Left colon (tissue), 2 donors: ENCODE results near the gene PARP6. TPM values are rescaled to one million over a fixed set of nuclear protein-coding genes. Genes with fewer than 3 reads are reported as not detected.

Source experiments
- ATAC-seq: fragments of 200-7000 bp; cut with Tn5 transposase; one replicate; pipeline ENCODE4 v1.9.1; 2020; ENCODE audit warnings: mild to moderate bottlenecking, moderate library complexity
- DNase-seq, 2 donors: peaks; one replicate each; pipeline ENCODE4 v3.0.0-alpha.2; 2020
- intact Hi-C, 2 donors: fragments of 100-400 bp; cut with DNase I in 1 of 2; cut with micrococcal nuclease in 1 of 2; formaldehyde crosslinking; loops; one replicate each; pipeline versions ENCODE4 v1.11.2 to v1.14.0; 2022; cut with DNase I, micrococcal nuclease
- total RNA-seq, 2 donors: library from RNA; stranded (reverse); fragmentation: NEBNext Ultra II Directional; extraction: Animal tissue kit (Norgen Biotek cat#: 25700); gene quantifications; one replicate each; pipeline ENCODE4 v1.2.1, GENCODE V29; 2021
- donor health status: DM: no; HTN: no; CAD: no.
- donor health status: DM: yes; HTN: yes; CAD: no.

PARP6 gene
- total RNA-seq, 2 donors from 2014 or later = 39.1 to 40.8 TPM

DNA sequence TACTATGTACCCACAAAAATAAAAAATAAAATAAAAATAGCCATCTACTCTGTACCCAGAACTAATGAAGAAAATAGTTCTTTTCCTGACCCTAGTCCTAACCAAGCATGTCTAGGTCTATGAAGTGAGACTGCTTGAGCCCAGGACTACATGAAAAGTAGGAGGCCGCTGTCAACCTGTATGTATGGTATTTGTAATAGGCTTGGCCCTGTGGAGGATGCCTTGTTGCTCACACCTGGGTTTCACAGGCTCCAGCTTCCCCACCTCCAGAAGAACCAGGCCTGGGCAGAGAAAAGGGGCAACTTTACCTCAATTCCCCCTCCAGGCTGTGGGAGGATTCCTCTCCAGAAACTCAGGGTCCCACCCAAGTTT is 34.5 kb downstream of the PARP6 start:
- DNase-seq (no peak), ATAC-seq (no peak)
- intact Hi-C loops = no loop called here

DNA sequence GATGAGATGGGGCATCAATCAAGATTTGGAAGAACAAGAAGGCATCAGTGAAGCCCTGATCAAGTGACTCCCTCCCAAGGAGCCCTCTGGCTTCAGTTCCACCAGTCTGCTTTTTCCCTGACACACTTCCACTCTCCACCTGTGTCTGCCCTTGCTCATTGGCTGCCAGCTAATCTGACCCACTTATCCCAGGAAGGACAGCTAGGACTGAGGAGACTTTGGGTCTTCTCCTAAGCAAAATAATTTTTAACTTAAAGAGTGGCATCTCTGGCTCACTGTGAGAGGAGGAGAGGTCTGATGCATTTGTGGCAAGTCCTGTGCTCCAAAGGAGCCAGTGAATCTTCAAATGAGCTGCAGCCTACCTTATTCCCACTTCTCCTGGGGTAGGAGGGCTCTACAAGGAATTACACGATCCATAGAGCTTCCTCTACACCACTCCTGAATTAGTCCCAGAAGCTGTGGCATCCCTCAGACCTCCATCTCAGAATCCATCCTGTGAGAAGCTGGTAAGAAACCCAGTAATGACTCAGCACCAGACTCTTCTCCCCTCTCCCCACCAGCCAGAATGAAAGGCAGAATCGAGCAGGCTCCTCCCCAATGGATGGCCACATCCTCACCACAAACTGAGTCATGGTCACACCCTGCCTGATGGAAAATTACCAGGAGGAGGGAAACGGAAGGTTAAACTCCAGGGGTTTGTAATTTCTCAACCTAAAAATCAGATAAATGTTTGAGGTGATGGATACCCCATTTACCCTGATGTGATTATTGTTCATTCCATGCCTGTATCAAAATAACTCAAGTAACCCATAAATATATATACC is 35.1 kb downstream of the PARP6 start:
- DNase-seq = peak in 1 of 2 donors; percentile 68
- peak; percentile 70 for ATAC-seq
- intact Hi-C loops = no loop called here

DNA sequence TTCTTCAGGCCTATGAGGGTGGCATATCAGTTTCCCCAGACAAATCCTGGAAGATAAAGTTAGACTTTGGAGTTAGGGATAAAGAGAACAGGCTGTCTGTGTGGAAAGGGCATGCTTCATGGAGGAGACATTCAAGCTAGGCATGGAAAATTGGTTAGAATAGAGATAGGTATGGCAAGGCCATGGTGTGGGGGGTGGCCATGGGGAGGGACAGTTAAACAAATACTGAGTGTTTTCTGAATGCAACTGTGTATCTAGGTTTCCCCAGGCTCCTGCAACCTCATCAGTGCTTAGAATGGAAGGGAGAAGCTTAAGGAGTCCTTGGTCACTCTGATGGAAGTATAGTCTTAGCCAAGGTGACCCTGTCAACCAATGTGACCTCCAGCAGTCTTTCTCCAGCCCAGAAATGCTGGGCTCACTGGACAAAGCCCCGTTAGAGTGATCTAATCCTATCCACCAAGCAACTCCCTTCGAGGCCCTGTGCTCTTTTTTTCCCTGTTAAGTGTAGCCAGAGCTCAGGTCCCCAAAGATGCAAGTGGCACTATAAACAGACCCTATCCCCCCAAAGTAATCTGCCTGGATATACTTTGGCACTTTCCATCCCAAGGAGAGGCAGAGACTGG is 35.9 kb downstream of the PARP6 start:
- ATAC-seq (no peak), DNase-seq (no peak)
- intact Hi-C loops = no loop called here

DNA sequence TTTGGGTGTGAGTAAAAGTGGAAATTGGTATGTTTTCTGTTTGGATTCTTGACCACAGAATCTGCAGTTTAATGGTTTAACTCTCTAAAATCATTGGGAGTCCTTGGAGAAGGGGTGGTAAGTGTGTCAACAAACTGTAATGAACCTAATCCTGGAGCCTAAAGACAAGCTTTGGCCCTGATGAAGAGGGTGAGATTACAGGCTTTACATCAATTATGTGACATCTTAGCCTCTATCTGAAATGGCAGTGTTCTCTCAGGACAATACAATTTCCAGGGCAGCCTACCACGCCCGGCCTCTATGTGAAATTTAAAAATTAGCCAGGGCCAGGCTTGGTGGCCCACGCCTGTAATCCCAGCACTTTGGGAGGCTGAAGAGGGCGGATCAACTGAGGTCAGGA is 37.1 kb downstream of the PARP6 start:
- no peak for DNase-seq

DNA sequence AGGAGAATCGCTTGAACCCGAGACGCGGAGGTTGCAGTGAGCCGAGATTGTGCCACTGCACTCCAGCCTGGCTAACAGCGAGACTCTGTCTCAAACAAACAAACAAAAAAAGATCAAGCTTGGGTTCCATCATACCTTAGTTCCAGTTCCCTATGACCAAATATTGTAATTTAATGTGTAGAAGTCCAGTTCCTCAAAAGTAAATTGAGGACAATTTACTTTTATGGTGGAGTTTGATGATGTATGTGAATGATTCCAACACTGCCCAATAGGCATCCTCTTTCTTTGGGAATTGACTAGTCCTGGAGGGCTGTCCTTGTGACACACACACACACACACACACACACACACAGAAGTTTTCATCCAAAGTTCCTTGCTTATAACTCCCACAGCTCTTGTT is 38.6 kb downstream of the PARP6 start:
- ATAC-seq (no peak), DNase-seq (no peak)
- intact Hi-C loops = no loop called here

More for the DNA sequence above, 37.1 kb downstream of the PARP6 start:
- ATAC-seq = no peak
- intact Hi-C loops = no loop called here

DNA sequence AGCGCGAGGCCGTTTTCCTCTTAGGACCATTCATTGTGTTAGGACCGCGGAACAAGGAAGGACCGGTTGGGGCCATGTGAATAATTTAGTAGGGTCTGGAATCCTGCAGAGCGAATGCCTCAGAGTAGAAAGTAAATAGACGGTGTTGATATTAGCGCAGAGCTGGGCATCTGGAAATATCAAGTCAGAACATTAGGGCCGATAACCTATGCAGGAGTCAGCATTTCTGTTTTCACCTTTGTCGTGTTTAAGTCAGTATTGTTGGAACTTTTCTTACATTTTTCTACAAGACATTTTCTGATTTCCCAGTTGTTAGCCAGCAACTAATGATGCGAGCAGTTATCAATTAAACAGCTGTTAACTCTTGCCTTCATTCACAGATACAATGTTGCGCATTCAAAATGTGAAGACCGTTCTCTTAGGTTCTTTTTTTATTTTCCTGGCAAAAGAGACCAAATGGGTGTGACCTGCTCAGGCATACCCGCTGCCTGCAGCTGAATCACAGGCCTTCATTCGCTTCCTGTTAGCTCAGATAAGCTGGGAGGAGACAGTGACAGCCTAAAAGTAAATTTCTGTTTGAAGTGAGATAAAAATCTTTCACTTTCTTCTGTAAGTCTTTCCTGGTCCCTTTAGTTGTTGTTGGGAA is 40.4 kb downstream of the PARP6 start:
- DNase-seq (peak; percentile 50 to 77), ATAC-seq (peak; percentile 46)
- intact Hi-C loops = no loop called here

DNA sequence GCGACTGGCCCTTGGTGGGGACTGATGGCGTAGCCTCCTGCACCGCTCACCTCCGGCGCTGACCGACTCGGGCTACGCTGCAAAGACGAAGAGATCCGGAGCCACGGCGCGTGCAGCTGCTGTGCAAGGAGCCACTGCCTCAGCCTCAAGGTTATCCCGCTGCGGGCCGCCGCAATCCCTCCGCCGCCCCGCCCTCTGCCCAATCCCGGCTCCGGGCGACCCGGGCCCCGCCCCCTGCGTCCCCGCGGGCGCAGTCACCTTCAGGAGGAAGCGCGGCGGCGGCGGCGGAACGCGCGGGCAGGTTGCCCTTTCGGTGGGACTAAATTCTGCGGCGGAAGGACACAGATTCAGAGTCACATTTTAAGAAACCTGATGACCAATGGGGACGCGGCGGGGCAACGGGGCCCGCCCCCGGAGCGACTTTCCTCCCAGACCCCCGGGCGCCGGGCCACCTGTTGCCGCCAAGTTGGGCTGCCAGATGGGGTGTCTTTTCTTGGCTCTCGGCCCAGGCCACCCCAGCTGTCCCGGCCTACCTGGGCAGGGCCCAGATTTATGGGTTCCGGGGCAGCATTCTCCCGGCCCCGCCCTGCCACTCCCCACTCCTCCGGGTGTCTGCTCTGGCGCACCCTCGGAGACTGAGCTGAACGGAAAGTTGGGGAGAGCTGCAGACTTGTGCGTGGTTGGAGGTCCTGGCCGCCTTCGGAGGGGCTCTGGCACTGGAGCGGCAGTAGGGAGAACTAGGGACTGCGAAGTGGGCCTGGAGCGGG is 41.1 kb downstream of the PARP6 start, which contains the start of gene PKM:
Gene PKM, minus strand, starts transcription at position 125 of the 767 bp plus-strand sequence. CDS start 12,093 bp downstream, outside the sequence.
- intact Hi-C loops = no loop called here
- DNase-seq = peak; percentile 98 to 99

DNA sequence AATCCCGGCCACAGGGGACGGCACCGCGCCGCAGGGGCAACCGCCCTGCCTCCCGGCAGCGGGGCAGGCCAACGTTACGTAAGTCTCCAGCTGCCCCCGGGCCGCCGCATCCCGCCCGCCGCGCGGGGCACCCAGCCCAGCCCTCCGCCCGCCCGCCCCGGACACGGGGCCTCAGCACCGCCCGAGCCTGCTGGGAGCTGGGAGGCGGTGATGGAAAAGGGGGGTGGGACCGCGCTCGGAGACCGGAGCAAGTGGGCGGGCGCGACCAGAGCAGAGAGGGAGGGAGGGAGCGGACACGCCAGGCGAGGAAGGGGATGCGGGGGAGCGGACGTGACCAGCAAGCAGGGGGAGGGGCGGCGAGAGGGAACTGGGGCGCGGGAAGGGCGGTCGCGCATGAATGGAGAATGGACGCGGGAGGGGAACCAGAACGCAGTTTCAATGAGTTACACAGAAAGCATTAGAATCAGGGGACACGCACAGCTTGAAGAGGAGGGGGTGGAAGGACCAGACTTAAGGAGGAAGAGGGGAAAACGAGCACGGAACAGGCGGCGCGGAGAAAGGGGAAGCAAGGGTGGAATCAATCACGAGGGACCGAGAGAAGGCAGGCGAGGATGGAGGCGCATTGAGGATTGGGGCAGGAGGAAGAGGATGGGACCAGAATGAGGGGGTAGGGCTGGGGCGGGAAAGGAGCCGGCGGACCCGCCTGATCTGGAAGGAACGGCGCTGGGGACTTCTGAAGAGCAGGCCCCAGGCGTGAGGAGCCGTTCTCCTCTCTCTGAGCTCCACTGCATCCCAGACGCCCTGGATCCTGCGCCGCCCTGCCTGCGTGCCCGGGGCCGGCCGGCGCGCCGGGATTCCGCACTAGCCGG is 41.9 kb downstream of the PARP6 start:
- DNase-seq (peak; percentile 90 to 94), ATAC-seq (peak; percentile 53)
- intact Hi-C loops = no loop called here

More for the DNA sequence above, 41.1 kb downstream of the PARP6 start, which contains the start of gene PKM:
- ATAC-seq = peak; percentile 82

DNA sequence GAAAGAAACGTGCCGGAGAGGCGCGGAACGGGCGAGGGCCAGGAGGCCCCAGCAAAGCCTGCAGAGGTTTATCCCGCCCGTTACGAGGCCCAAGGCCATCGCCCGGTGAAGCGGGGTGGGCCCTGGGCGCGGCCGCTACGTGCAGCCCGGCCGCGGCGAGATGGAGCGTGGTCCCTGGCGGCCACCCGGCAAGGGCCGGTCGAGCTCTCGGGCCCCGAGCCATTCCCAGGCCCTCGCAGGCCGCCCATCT is 42.5 kb downstream of the PARP6 start:
- DNase-seq (no peak), ATAC-seq (peak; percentile 16)
- intact Hi-C loops = no loop called here

DNA sequence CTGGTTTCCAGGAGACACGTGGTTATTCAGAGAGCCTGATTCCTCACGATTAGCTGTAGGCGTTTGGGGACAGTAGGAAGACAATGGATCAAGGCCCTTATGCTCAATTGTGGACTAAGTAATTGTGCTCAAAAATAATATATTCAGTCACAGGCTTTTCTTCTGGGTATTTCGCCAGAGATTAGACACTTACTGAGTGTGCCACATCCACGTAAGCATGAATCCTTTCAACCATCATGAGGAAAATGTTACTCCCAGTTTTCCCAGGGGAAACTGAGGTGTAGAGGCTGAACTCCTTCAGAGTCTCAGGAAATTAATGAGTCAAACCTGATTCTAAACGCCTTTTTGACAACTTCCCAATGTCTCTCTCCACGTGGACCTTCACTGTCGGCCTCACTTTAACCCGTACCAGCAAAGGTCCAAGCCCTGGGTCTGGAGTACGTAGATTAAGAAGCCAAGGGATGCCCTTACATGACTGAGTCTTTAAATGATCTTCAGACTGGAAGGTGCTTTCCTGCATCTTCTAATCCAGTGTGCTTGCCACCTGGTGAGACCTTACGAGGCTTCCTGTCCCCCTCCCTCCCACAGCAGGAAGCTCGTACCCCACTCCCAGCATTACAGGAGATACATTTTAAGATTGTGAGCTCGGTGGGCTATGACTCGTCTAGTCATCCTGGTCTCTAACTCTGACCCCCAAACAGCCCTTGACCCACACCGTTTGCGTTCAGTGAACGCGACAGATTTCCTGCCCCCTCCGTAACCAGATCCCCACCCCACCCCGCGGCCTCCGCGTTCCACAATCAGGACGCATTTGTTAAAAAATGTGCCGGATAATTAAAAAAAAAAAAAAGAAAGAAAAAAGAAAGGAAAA is 43.0 kb downstream of the PARP6 start:
- intact Hi-C loops = no loop called here
- no peak for ATAC-seq
- peak in 1 of 2 donors; percentile 46 for DNase-seq

DNA sequence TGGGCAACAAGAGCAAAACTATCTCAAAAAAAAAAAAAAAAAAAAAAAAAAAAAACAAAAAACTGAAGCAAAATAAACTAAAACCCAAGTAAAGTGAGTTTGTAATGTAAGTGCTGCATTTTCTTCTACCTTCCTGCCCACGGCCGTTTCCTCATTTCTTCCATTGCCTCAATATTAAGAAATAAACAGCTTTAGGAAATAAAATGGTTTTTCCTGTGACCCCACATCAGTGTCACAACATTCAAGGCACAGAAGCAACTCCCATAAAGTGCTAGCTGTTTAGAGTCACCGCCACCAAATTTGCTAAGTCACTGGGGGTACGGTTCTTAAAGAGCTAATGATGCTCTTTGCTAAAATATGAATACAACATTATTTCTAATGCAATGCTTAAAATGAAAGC is 44.6 kb downstream of the PARP6 start:
- ATAC-seq = no peak
- no peak for DNase-seq
- intact Hi-C loops = no loop called here

DNA sequence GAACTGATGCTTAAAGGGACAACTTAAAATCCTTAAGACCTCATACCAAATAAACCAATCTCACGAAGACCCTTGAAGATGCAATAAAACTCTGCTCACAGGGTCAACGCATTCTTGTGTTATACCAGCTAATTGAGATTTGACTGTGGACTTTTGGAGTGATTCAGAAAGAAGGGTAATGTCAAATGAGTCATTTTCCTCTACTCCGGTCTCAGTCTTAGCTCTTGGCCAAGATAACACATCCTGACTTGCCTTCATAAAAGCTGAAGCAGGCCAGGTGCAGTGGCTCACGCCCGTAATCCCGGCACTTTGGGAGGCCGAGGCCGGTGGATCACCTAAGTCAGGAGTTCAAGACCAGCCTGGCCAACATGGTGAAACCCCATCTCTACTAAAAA is 45.2 kb downstream of the PARP6 start:
- intact Hi-C loops = no loop called here
- no peak for DNase-seq
- ATAC-seq = no peak

DNA sequence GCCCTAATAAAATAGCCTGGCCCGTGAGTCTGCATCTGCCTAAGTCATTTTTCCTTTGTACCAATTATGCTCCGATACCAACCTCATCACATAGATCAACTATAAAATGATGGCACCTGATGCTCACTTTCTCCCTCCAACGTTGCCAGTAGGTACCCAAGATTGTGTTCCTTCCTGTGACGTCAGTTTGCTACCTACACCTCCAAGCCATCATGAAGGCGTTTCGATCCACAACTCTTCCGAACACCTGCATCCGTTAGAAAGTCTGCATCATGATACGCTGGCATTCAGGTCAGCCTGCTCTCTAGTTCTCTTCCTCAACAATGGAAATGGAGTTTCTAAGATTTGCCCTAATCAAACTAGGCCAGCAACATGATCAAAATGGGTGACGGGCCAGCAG is 49.1 kb downstream of the PARP6 start:
- no peak for ATAC-seq
- intact Hi-C loops = no loop called here
- no peak for DNase-seq

DNA sequence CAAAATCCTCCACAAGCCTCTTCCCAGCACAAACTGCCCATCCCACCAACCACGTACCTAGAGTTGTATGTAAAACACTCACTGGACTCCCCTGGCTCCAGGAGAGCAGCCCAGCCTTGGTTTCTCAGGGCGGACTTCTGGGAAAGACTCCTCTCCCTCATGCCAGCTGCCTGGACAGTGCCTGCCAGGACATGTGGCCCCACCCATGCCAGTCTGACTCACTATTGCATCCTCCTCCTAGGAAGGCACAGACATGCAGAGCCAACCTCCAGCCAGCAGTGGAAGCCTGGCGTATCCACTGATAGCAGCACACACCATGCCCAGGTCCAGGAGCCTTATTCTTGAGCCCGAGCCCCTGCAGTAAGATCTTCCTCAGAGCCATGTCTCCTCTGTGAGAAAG is 50.0 kb downstream of the PARP6 start:
- ATAC-seq (peak; percentile 62), DNase-seq (peak in 1 of 2 donors; percentile 47)
- intact Hi-C loops = no loop called here

DNA sequence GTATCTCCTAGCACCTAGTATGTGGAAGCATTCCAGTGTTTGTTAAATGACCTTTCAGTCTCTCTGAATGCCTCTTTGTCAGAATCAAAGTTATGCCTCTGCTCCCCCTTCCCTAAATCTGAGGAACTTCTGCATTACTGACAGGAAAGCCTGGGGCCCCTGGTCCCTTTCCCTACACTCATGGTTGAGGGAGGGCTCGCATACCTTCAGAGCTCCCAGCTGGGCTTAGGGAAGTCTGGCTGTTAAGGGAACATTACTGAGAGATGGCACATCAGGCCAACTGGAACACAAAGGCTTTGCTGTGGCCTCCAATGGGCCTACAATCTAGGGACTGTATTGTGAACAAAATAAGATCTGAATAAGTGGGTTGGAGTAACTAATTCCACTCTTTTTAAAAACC is 51.7 kb downstream of the PARP6 start:
- intact Hi-C loops = no loop called here
- DNase-seq (no peak), ATAC-seq (no peak)

DNA sequence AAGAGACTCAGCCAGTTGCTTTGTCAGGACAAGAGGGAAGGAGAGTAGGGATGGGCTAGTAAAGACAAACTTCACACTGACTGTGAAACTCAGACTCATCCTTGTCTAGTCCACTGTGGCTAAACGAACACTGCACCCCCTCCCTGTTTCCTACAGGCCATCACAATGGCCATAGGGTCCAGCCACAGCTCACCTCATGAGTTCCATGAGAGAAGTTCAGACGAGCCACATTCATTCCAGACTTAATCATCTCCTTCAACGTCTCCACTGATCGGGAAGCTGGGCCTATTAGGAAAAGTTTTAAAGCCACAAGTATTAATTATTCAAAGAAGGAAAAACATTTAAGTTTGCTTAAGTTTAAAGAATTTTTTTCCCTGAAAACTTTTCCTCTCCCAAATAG is 55.1 kb downstream of the PARP6 start:
- intact Hi-C loops = no loop called here
- DNase-seq = no peak
- no peak for ATAC-seq

DNA sequence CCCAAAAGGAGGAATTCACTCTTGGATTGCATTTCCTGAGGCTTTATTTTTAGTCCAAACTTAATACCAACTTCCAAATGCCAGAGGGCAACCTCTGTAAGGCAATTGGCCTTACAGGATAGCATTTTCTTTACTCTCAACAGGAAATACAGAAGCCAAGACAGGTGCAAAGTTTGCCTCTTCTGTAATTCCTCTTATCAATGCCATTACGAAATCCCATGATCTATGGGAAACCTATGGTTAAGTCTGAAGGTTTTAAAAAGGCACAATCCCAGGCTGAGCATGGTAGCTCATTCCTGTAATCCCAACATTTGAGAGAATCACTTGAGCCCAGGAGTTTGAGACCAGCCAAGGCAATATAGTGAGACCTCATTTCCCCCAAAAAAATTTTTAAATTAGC is 56.3 kb downstream of the PARP6 start:
- intact Hi-C loops = no loop called here
- no peak for ATAC-seq
- no peak for DNase-seq
